Adrenal gland (tissue), 5 donors: Measurements from ENCODE around the gene DUSP16.

Experiments
- CTCF ChIP-seq, 6 experiments: fragments of 450-650 bp in 4 of 6; fragments of 200-600 bp in 2 of 6; sonication (generic) in 1 of 6; IDR thresholded peaks; 1 replicate in 5 of 6; 2 replicates in 1 of 6; pipeline versions ENCODE4 v1.5.1 to v1.8.0; 2016 to 2021; ENCODE audit warnings: antibody characterized with exemption in 6 of 6, mild to moderate bottlenecking in 2 of 6, moderate library complexity in 1 of 6
- POLR2A ChIP-seq, 2 donors: fragments of 450-650 bp; IDR thresholded peaks; one replicate each; pipeline ENCODE4 v1.6.1; 2017; ENCODE audit warnings: antibody characterized with exemption in 2 of 2, mild to moderate bottlenecking in 2 of 2, moderate library complexity in 1 of 2
- donor health status: DM: no; HTN: no; CAD: no.

DNA sequence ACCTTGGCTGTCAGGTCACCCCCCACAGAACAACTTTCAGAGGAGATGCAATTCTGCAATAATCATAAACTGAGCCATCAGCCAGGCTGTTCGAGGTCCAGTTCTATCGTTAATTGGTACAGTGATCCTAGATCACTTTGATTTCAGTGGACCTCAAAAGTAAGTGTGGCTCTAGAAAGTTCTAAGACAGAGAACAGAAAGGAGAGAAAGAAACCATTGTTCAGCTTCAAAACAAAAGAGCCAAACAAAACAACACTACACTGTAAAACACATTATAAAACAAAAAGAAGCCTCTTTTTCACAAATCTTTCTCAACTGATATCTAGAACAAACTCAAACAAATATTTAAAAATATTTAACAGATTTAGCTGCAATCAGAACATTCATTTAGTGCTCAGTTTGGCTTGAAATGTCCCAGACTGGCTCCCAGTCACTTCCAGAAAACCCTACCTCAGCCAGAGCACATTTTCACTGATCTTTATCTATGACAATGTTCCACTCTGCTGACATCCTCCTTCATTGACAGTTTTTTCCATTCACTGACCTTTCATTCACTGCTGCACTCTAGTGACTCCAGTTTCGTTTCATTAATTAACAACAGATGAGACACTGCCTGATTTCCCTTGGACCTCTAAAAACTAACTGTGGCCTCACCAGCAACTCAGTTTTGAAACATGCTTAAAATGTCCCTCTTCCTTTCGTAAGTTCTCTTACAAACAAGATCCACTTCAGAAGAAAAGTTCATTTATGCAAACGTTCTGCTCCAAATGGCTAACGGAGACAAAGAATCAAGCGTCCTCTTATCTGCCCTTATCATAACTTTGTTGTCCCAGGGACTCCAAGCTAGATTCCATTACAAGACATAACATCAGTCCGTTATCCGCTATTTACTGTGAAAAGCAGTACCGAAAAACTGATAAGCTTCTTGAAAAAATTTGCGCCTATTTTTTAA, 56.8 kb downstream of the DUSP16 start:
- TF ChIP-seq CTCF (IDR thresholded peaks at IDR 0.05) (no peak), POLR2A (IDR thresholded peaks at IDR 0.05) (peak; percentile 22 to 78)
